ENCODE measurements around the gene SLC11A1. TPM values are rescaled to one million over a fixed set of nuclear protein-coding genes. Genes with fewer than 3 reads are reported as not detected.

Gene SLC11A1
- total RNA-seq, 1 experiment from 2014 or later, result 0.09 TPM

- intact Hi-C loops (cut with micrococcal nuclease), result no loop called here
- peaks cover 13% of the 10 kb centered on the region for H3K27me3 Mint-ChIP-seq (ENCODE audit: insufficient read depth, unreplicated experiment)
Measured at GRCh38 chr2:218430721-218431120, 48.6 kb downstream of the SLC11A1 start.

DNA sequence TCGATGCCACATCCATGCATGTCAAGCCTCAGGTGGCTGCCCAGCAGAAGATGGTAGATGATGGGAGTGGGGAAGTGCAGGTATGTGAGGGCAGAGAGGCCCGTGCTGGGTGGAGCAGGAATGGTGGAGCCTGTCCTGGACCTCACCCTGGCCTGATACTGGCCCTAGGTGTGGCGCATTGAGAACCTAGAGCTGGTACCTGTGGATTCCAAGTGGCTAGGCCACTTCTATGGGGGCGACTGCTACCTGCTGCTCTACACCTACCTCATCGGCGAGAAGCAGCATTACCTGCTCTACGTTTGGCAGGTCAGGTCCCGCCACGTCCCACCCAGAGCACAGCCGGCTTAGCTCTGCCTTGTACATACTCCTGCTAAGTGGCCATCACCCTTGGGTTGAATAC, 49.8 kb downstream of the SLC11A1 start:
- TF ChIP-seq CTCF (IDR thresholded peaks at IDR 0.05; ENCODE audit: unreplicated experiment), result no peak
- Mint-ChIP-seq H3K27ac (ENCODE audit: low read depth, unreplicated experiment) (no peak overlapping the region), H3K9me3 (ENCODE audit: unreplicated experiment) (no peaks in the 10 kb centered on the region), H3K4me1 (ENCODE audit: insufficient read depth, unreplicated experiment) (no peaks in the 10 kb centered on the region), H3K36me3 (ENCODE audit: insufficient read depth, unreplicated experiment) (no peaks in the 10 kb centered on the region), H3K4me3 (ENCODE audit: unreplicated experiment) (no peak overlapping the region), H3K27me3 (ENCODE audit: insufficient read depth, unreplicated experiment) (peaks cover 13% of the 10 kb centered on the region)
- POLR2A ChIA-PET, result interaction anchor here (0.5 kb wide), 1 partner anchor 68 kb away, joined by 3 read pairs; no protein-coding TSS in a partner anchor
- no peak for DNase-seq (ENCODE audit: unreplicated experiment)
- intact Hi-C loops (cut with micrococcal nuclease), result no loop called here
- BruUV-seq (replicated peaks), result no TSS peak
- CTCF ChIA-PET, result interaction anchor here (1.2 kb wide), 1 partner anchor 35 kb away, joined by 3 read pairs; no protein-coding TSS in a partner anchor

More at GRCh38 chr2:218430721-218431120, 48.6 kb downstream of the SLC11A1 start:
- H3K27ac Mint-ChIP-seq (ENCODE audit: low read depth, unreplicated experiment), result no peak overlapping the region
- DNase-seq (ENCODE audit: unreplicated experiment), result no peak
- TF ChIP-seq CTCF (IDR thresholded peaks at IDR 0.05; ENCODE audit: unreplicated experiment), result no peak
- CTCF ChIA-PET, result interaction anchor here (0.8 kb wide), 2 partner anchors 64 to 446 kb away, joined by 3 read pairs; no protein-coding TSS in a partner anchor
- H3K4me3 Mint-ChIP-seq (ENCODE audit: unreplicated experiment), result no peak overlapping the region
- BruUV-seq (replicated peaks), result no TSS peak
- H3K36me3 Mint-ChIP-seq (ENCODE audit: insufficient read depth, unreplicated experiment), result no peaks in the 10 kb centered on the region
- H3K9me3 Mint-ChIP-seq (ENCODE audit: unreplicated experiment), result no peaks in the 10 kb centered on the region
- POLR2A ChIA-PET, result no interaction called here
- H3K4me1 Mint-ChIP-seq (ENCODE audit: insufficient read depth, unreplicated experiment), result no peaks in the 10 kb centered on the region

GRCh38 chr2:218432676-218433365, 50.7 kb downstream of the SLC11A1 start:
- H3K36me3 Mint-ChIP-seq (ENCODE audit: insufficient read depth, unreplicated experiment), result no peaks in the 10 kb centered on the region
- H3K4me1 Mint-ChIP-seq (ENCODE audit: insufficient read depth, unreplicated experiment), result no peaks in the 10 kb centered on the region
- H3K4me3 Mint-ChIP-seq (ENCODE audit: unreplicated experiment), result no peak overlapping the region
- no TSS peak for BruUV-seq (replicated peaks)
- TF ChIP-seq CTCF (IDR thresholded peaks at IDR 0.05; ENCODE audit: unreplicated experiment), result no peak
- H3K27ac Mint-ChIP-seq (ENCODE audit: low read depth, unreplicated experiment), result no peak overlapping the region
- ChIA-PET CTCF (no interaction called here), POLR2A (no interaction called here)
- no peaks in the 10 kb centered on the region for H3K9me3 Mint-ChIP-seq (ENCODE audit: unreplicated experiment)
- H3K27me3 Mint-ChIP-seq (ENCODE audit: insufficient read depth, unreplicated experiment), result peaks cover 13% of the 10 kb centered on the region
- DNase-seq (ENCODE audit: unreplicated experiment), result no peak
- intact Hi-C loops (cut with micrococcal nuclease), result no loop called here

GRCh38 chr2:218434456-218434855, 52.4 kb downstream of the SLC11A1 start:
- no peak for DNase-seq (ENCODE audit: unreplicated experiment)
- no peaks in the 10 kb centered on the region for H3K36me3 Mint-ChIP-seq (ENCODE audit: insufficient read depth, unreplicated experiment)
- CTCF ChIA-PET, result no interaction called here
- intact Hi-C loops (cut with micrococcal nuclease), result no loop called here
- H3K4me1 Mint-ChIP-seq (ENCODE audit: insufficient read depth, unreplicated experiment), result no peaks in the 10 kb centered on the region
- H3K27ac Mint-ChIP-seq (ENCODE audit: low read depth, unreplicated experiment), result no peak overlapping the region
- no peaks in the 10 kb centered on the region for H3K9me3 Mint-ChIP-seq (ENCODE audit: unreplicated experiment)
- POLR2A ChIA-PET, result no interaction called here
- H3K27me3 Mint-ChIP-seq (ENCODE audit: insufficient read depth, unreplicated experiment), result peaks cover 13% of the 10 kb centered on the region
- BruUV-seq (replicated peaks), result no TSS peak
- no peak for TF ChIP-seq CTCF (IDR thresholded peaks at IDR 0.05; ENCODE audit: unreplicated experiment)
- H3K4me3 Mint-ChIP-seq (ENCODE audit: unreplicated experiment), result no peak overlapping the region
